GF-D8 (cell line): ENCODE measurements around the gene GJB3.
"Not testable (repeated sequence)": the region's sequence is repeated elsewhere in the genome, so short reads cannot be mapped to it uniquely, and the experiment has no call there.

ENCODE experiments used
- DNase-seq: peaks from one replicate; lab custom pipeline; 2025; lab: John Stamatoyannopoulos, UW

GJB3 gene

GRCh38 chr1:34781071-34781843, at the start of gene GJB3:
GJB3 (plus strand) TSS chr1:34781214; CDS start chr1:34784763, 3,549 bp downstream.
- DNase-seq: no peak

- DNase-seq: not testable (repeated sequence)
These were observed 48.2 kb upstream of the GJB3 start for GRCh38 chr1:34732831-34733230.

GRCh38 chr1:34736692-34737091, 44.3 kb upstream of the GJB3 start:
- no peak for DNase-seq

- not testable (repeated sequence) for DNase-seq
These were observed 43.8 kb upstream of the GJB3 start for GRCh38 chr1:34737236-34737635.

- no peak for DNase-seq
These were observed 41.4 kb upstream of the GJB3 start for GRCh38 chr1:34739613-34740012.

- no peak for DNase-seq
These were observed 40.7 kb upstream of the GJB3 start for GRCh38 chr1:34740161-34740868.

- no peak for DNase-seq
These were observed 38.2 kb upstream of the GJB3 start for GRCh38 chr1:34742667-34743270.

- DNase-seq: no peak
These were observed 37.2 kb upstream of the GJB3 start for GRCh38 chr1:34743775-34744174.

- DNase-seq: no peak
These were observed 36.2 kb upstream of the GJB3 start for GRCh38 chr1:34744851-34745250.

- DNase-seq: no peak
These were observed 35.3 kb upstream of the GJB3 start for GRCh38 chr1:34745666-34746065.

- no peak for DNase-seq
These were observed 34.9 kb upstream of the GJB3 start for GRCh38 chr1:34746101-34746500.

- no peak for DNase-seq
These were observed 34.0 kb upstream of the GJB3 start for GRCh38 chr1:34746785-34747637.

- DNase-seq: no peak
These were observed 33.4 kb upstream of the GJB3 start for GRCh38 chr1:34747638-34747941.

GRCh38 chr1:34749992-34750391, 31.0 kb upstream of the GJB3 start:
- DNase-seq: no peak

GRCh38 chr1:34750610-34751009, 30.4 kb upstream of the GJB3 start:
- no peak for DNase-seq

- no peak for DNase-seq
These were observed 27.9 kb upstream of the GJB3 start for GRCh38 chr1:34753163-34753562.

GRCh38 chr1:34754964-34755637, 25.9 kb upstream of the GJB3 start, which contains the start of gene GJB5:
GJB5 (plus strand) TSS chr1:34755047; CDS start chr1:34757331, 2,284 bp downstream.
- no peak for DNase-seq

- no peak for DNase-seq
These were observed 25.1 kb upstream of the GJB3 start for GRCh38 chr1:34755961-34756360.

- no peak for DNase-seq
These were observed 23.6 kb upstream of the GJB3 start for GRCh38 chr1:34757386-34757785.

- DNase-seq: no peak
These were observed 22.3 kb upstream of the GJB3 start for GRCh38 chr1:34758751-34759150.

- DNase-seq: no peak
These were observed 21.3 kb upstream of the GJB3 start, which contains the start of gene GJB4 for GRCh38 chr1:34759503-34760357. GJB4 (plus strand) TSS chr1:34759740; CDS start chr1:34761255, 1,515 bp downstream.
